Coronary artery (tissue), 2 donors: ENCODE measurements around the gene DEDD2.

ENCODE experiments used
- DNase-seq: peaks from one replicate; pipeline ENCODE4 v3.0.0-alpha.2; 2017; ENCODE audit warnings: low spot score
- H3K27ac ChIP-seq, 2 donors: fragments of 200-600 bp; sonication (generic); one replicate each; pipeline ENCODE4 v1.5.1; 2016 to 2019
- H3K4me3 ChIP-seq: fragments of 200-600 bp; sonication (generic); 2 replicates; pipeline ENCODE4 v1.5.1; 2016; ENCODE audit warnings: mild to moderate bottlenecking, moderate library complexity
- TF ChIP-seq, protein P1 (sequence below): fragments of 200-600 bp; sonication (generic); IDR thresholded peaks from one replicate; pipeline ENCODE4 v1.5.1; 2019; ENCODE audit warnings: antibody characterized with exemption

DEDD2 gene

DNA sequence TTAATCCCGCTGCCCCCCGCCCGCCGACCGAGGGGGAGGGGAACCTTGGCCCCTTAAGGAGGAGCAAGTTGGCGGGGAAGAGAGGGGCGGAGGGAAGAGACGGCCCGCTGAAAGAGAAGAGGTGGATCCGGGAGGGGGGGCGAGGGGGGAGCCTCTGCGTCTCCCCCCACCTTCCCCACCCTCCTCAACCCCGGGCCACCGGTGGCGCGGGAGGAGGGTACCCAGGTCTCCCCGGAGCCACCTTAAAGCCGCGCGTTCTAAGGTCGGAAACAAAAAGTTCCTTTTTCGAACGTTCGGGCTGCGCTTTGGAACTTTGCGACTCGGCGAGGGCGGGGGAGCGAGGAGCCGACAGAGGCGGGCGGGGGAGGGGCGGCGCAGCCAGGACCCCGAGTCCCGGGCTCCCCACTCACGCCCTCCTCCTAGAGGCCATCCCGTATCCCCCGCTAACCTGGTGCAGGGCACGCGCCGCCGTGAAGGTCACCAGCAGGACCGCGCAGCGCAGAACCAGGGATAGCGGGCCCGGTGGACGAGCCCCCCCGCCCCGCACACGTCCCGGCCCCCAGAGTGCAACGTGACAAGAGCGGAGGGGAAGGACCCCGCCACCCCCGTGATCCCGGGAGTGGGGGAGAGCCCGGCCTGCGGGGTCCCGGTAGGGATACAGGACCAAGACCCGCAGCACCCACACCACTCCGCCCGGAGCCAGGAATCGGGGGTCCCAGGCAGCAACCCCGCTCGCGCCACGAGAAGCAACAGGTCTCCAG is 36.8 kb upstream of the DEDD2 start:
- TF ChIP-seq, protein P1, sequence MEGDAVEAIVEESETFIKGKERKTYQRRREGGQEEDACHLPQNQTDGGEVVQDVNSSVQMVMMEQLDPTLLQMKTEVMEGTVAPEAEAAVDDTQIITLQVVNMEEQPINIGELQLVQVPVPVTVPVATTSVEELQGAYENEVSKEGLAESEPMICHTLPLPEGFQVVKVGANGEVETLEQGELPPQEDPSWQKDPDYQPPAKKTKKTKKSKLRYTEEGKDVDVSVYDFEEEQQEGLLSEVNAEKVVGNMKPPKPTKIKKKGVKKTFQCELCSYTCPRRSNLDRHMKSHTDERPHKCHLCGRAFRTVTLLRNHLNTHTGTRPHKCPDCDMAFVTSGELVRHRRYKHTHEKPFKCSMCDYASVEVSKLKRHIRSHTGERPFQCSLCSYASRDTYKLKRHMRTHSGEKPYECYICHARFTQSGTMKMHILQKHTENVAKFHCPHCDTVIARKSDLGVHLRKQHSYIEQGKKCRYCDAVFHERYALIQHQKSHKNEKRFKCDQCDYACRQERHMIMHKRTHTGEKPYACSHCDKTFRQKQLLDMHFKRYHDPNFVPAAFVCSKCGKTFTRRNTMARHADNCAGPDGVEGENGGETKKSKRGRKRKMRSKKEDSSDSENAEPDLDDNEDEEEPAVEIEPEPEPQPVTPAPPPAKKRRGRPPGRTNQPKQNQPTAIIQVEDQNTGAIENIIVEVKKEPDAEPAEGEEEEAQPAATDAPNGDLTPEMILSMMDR: no peak
- peak; percentile 89 for DNase-seq
- H3K27ac ChIP-seq: peak overlapping the region; percentile 99
- peak overlapping the region; percentile 97 for H3K4me3 ChIP-seq

DNA sequence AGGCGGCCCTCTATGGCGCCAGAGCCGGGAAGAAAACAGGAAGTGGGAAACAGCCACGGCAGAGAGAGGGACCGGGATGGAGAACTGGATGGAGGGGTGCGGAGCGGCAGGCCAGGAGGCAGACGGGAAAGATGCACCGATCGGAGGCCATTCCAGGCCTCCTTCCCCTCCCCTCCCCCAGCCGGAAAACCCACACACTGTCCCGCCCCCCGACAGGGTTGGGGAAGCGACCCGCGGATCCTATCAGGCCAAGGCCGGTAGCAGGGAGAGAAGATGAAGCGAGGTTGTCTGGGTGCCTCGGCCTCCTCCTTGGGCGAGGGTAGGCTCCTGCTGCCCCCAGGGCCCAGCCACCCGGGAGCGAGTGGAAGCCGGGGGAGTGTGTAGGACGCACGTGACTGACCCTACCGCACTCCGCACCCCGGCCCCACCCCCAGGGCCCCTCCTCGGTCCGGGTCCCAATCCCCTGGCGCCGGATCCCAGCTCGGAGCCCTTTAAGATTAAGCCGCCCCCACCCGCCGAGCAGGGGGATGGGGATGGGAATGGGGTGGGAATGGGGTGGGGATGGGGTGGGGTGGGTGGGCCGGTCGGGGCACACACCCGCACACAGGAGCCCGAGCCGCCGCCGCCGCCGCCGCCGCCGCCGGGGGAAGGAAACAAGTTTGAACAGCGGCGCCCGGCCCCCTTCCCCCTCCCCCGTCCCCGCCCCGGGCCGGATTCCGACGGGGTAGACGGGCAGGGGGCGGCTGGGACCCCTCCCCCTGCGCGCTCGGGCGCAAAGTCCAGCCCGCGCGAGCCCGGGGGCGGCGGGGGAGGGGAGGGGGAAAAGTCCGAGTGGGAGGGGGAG is 36.0 kb upstream of the DEDD2 start:
- TF ChIP-seq, protein P1: no peak
- Histone ChIP-seq H3K27ac (peak overlapping the region; percentile 99), H3K4me3 (peak overlapping the region; percentile 97)
- DNase-seq: peak; percentile 85

DNA sequence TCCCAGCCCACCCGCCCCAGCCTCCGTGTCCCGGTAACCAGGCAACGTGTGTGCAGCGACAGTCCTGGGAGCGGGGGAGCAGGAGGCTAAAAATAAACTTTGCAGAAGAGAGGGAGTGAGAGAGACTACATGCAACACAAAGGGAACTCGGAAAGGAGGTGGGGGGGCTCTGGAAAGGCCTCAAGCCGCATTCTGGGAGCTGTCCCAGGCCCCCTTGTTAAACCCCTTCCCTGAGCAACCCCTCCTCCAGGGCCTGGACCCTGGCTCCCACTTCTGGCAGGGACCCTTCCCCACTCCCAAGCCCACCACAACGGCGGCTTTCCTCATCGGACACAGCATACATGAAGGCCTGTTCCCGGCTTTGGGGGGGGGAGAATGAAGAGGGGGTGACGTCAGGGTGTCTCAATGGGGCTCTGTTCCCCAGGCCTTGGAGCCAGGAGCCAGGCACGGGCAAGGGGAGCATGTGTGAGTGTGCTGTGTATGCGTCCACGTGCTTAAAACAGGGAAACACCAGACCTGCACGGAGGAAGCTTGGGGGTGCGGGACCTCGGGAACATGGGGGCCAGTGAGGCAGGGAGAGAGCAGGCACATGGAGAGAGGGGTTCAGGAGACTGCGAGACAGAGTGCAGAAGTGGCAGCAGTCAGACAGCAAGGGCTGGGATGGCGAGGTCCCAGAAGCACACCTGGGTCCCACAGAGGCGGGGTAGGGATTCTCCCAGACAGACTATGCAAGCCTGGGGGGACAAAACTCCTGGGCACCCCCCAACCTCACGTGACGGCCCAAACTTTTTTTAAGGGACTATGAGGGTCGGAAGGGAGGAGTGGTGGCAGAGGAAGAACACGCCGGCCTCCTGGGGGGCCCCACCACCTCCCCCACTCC is 35.1 kb upstream of the DEDD2 start:
- peak overlapping the region; percentile 99 for H3K27ac ChIP-seq
- DNase-seq: peak; percentile 87
- TF ChIP-seq, protein P1: no peak
- H3K4me3 ChIP-seq: peak overlapping the region; percentile 97

DNA sequence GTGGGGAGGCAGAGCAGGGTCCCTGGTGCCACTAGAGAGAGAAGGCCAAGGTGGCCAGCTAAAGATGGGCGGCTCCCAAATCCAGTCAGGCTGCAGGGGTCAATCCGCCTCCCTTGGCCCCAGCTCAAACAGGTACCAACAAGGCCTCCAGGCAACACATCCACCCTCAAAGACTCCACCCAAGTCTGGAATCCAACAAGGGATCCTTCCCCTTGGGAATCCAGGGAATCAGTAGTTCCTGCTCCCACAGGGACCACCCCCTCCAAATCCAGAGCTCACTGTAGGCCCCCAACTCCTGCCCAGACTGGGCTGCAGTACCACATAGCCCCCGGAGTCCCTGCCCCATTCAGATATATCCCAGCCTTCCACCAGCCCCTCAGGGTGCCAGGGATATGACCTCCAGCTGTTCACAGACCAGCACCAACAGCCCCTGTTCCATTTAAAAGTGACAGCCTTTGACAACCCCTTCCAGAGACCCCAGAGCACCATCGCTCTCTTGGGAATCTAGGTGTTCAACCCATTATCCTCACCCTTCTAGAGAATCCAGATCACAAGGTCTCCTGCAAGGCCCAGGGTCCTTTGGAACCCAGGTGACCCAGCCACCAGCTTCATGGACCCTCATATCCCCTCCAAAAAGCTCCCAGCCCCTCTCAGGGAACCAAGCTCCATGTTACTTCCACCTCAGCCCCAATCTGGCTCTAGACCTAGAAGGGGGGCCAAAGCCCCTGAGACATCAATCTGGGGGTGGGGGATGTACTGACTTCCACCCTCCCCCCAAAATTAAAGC is 34.3 kb upstream of the DEDD2 start:
- DNase-seq: peak; percentile 71
- TF ChIP-seq, protein P1: no peak
- H3K27ac ChIP-seq: peak overlapping the region; percentile 99
- peak overlapping the region; percentile 97 for H3K4me3 ChIP-seq

DNA sequence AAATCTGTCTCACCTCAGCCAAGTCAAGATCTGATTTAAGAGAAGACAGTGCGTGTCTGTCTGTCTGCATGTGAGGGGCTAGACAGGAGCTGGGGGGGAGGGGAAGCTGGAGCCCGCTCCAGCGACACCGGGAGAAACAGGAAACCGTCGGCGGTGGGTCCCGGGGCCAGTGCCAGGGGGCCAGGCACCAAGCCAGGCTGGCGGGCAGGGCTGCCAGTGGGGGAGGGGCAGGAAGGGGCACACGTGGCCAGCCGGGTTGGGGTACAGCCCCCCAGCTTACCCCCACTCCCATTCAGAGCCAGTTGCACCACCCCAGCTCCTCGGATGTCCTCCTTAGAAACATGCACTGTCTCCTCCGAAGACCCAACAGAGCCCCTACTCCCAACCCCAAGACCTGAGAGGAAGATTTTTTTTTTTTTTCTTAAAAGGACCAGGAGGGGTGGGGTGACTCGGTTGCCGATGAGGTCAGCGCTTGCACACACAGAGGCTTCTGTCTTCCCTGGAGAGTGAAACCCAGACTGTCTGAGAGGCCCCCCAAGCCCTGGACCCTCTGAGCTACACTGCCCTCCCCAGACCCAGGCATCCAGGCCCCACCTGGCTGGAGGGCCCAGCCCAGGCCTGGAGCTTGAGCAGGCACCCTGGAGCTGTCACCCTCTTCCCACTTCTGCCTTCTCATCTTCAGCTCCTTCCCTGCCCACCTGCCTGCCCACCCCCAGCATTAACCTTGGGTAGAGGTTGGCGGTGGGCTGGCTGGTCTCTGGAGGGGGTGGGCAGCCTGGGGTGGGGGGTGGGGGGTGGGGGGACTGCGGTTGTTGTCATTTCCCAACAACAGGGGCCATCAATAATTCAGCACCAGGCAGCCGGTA is 33.4 kb upstream of the DEDD2 start:
- TF ChIP-seq, protein P1: no peak
- H3K27ac ChIP-seq: peak overlapping the region; percentile 99
- DNase-seq: peak; percentile 76
- H3K4me3 ChIP-seq: peak overlapping the region; percentile 97
